HepG2 (cell line): ENCODE measurements around the gene DPEP1. TPM values are rescaled to one million over a fixed set of nuclear protein-coding genes. Genes with fewer than 3 reads are reported as not detected.

ENCODE experiments used
- EHMT2 ChIP-seq: fragments of 200-600 bp; sonication (generic); IDR thresholded peaks from 2 replicates; pipeline ENCODE4 v1.7.0; 2017; ENCODE audit warnings: antibody characterized with exemption, low read depth, low read length, borderline replicate concordance
- EP300 ChIP-seq, 3 experiments: sonication (generic) in 1 of 3; formaldehyde crosslinking in 1 of 3; IDR thresholded peaks; 2 replicates each; pipeline versions ENCODE4 v1.5.1 to v1.6.1; 2011 to 2020; ENCODE audit warnings: low read depth in 2 of 3, low read length in 2 of 3, borderline replicate concordance in 1 of 3, improper control_type of control experiment in 1 of 3, mild to moderate bottlenecking in 1 of 3, missing genetic modification reagents in 1 of 3, moderate library complexity in 1 of 3
- GPN1 ChIP-seq: sonication (generic); formaldehyde crosslinking; IDR thresholded peaks from 2 replicates; pipeline ENCODE4 v1.5.1; 2020; ENCODE audit warnings: missing genetic modification reagents, borderline replicate concordance
- HNRNPK ChIP-seq: fragments of 200-400 bp; formaldehyde crosslinking; IDR thresholded peaks from 2 replicates; pipeline ENCODE4 v1.6.1; 2018; ENCODE audit warnings: low read length, low read depth, moderate library complexity, mild to moderate bottlenecking; ENCODE audit not compliant: poor library complexity, severe bottlenecking
- KDM6A ChIP-seq: IDR thresholded peaks from 2 replicates; pipeline ENCODE4 v1.6.1; 2016; ENCODE audit warnings: low read depth
- RCOR2 ChIP-seq: IDR thresholded peaks from 2 replicates; pipeline ENCODE4 v1.6.1; 2016; ENCODE audit warnings: missing biosample characterization, missing genetic modification reagents
- TAF1 ChIP-seq: sonication (generic); formaldehyde crosslinking; IDR thresholded peaks from 2 replicates; pipeline ENCODE4 v1.4.0; 2020; ENCODE audit warnings: missing genetic modification reagents
- TBX2 ChIP-seq: sonication (generic); formaldehyde crosslinking; IDR thresholded peaks from 2 replicates; pipeline ENCODE4 v1.5.0; 2020; ENCODE audit warnings: missing genetic modification reagents, mild to moderate bottlenecking, borderline replicate concordance
- TCF7L2 ChIP-seq: IDR thresholded peaks from 2 replicates; pipeline ENCODE4 v1.6.1; 2011; ENCODE audit warnings: mild to moderate bottlenecking, low read depth, low read length, moderate library complexity
- UBTF ChIP-seq: sonication (generic); formaldehyde crosslinking; IDR thresholded peaks from 2 replicates; pipeline ENCODE4 v1.4.0; 2020; ENCODE audit warnings: mild to moderate bottlenecking, missing genetic modification reagents
- ZBTB10 ChIP-seq: sonication (generic); formaldehyde crosslinking; IDR thresholded peaks from 2 replicates; pipeline ENCODE4 v1.4.0; 2020; ENCODE audit warnings: missing genetic modification reagents, borderline replicate concordance
- ZNF512 ChIP-seq: sonication (generic); formaldehyde crosslinking; IDR thresholded peaks from 2 replicates; pipeline ENCODE4 v1.4.0; 2020; ENCODE audit warnings: mild to moderate bottlenecking, missing genetic modification reagents
- ZNF574 ChIP-seq: sonication (generic); formaldehyde crosslinking; IDR thresholded peaks from 2 replicates; pipeline ENCODE4 v1.4.0; 2020; ENCODE audit warnings: missing genetic modification reagents
- ZNF724P ChIP-seq: sonication (generic); formaldehyde crosslinking; IDR thresholded peaks from 2 replicates; pipeline ENCODE4 v1.8.0; 2022; ENCODE audit warnings: missing genetic modification reagents, borderline replicate concordance
- ZNF761 ChIP-seq: sonication (generic); formaldehyde crosslinking; conservative IDR thresholded peaks from 2 replicates; pipeline ENCODE4 v1.4.0; 2020; ENCODE audit warnings: mild to moderate bottlenecking, missing genetic modification reagents
- ZNF800 ChIP-seq: sonication (generic); formaldehyde crosslinking; IDR thresholded peaks from 2 replicates; pipeline ENCODE4 v1.4.0; 2020; ENCODE audit warnings: missing genetic modification reagents
- polyA plus RNA-seq, 8 experiments: library from polyadenylated mRNA; depleted of rRNA in 3 of 8; stranded (reverse) in 7 of 8; unstranded in 1 of 8; fragments of >200 nt; fragmentation: Illumina TruSeq in 4 of 8; extraction: Trizol in 4 of 8; gene quantifications; 2 replicates each; pipeline versions ENCODE4 v1.2.1 to v1.2.3, GENCODE V29; 2011 to 2016; ENCODE audit warnings: low read depth in 4 of 8, missing spikeins in 1 of 8, mixed read lengths in 1 of 8; ENCODE audit not compliant: insufficient read depth in 1 of 8
- total RNA-seq, 5 experiments: library from RNA; depleted of rRNA; stranded (reverse); fragments of >200 nt; fragmentation: Illumina TruSeq; extraction: Trizol; gene quantifications; 2 replicates each; pipeline ENCODE4 v1.2.3, GENCODE V29; 2016; ENCODE audit warnings: low read depth in 1 of 5

Gene DPEP1
- total and polyA plus RNA-seq, 2 of the 13 experiments (the other 11 are each of a cell fraction or from before 2014, with no cell fraction given) = 37.6 to 52.2 TPM

- TF ChIP-seq UBTF (no peak), TCF7L2 (no peak), HNRNPK (no peak), EP300 (IDR thresholded peaks at IDR 0.05; ENCODE audit: low read depth in 2 of 2, low read length in 2 of 2) (no peak), EP300 (CRISPR knock-in tag; IDR thresholded peaks at IDR 0.05; ENCODE audit: borderline replicate concordance) (no peak), TAF1 (CRISPR knock-in tag) (0 out of 2 replicates have a peak, but pooled peaks have one; percentile 29), KDM6A (CRISPR knock-in tag) (no peak), ZNF512 (no peak), ZNF574 (CRISPR knock-in tag) (peak; percentile 46; the same call in 1 of the 2 replicates), ZNF724P (no peak), GPN1 (CRISPR knock-in tag) (no peak), EHMT2 (no peak), ZNF761 (CRISPR knock-in tag) (no peak), TBX2 (peak; percentile 41; the same call in 1 of the 2 replicates), ZBTB10 (no peak), RCOR2 (no peak), ZNF800 (CRISPR knock-in tag) (no peak)
These were observed 10.2 kb downstream of the DPEP1 start (continued) for GRCh38 chr16:89623511-89624261.
